Gastroesophageal sphincter (tissue), 4 donors: ENCODE data around the gene HOMEZ. TPM values are rescaled to one million over a fixed set of nuclear protein-coding genes. Genes with fewer than 3 reads are reported as not detected.

ENCODE experiments used
- ATAC-seq: fragments of 150-250 bp; one replicate; pipeline ENCODE4 v1.9.1; 2016; ENCODE audit warnings: mild to moderate bottlenecking, moderate library complexity
- H3K27ac ChIP-seq, 4 donors: fragments of 200-600 bp; sonication (generic) in 3 of 4; 1 replicate in 3 of 4; 2 replicates in 1 of 4; pipeline ENCODE4 v1.5.1; 2016 to 2019
- H3K27me3 ChIP-seq: fragments of 200-600 bp; sonication (generic); one replicate; pipeline ENCODE4 v1.5.1; 2019
- H3K36me3 ChIP-seq, 2 donors: fragments of 200-600 bp; sonication (generic); one replicate each; pipeline ENCODE4 v1.5.1; 2019; ENCODE audit warnings: control low read depth in 1 of 2
- H3K4me1 ChIP-seq, 3 donors: fragments of 200-600 bp; sonication (generic); 1 replicate in 2 of 3; 2 replicates in 1 of 3; pipeline ENCODE4 v1.5.1; 2016 to 2019; ENCODE audit warnings: control low read depth in 2 of 3
- H3K4me3 ChIP-seq, 2 donors: fragments of 200-600 bp; sonication (generic); one replicate each; pipeline ENCODE4 v1.5.1; 2019; ENCODE audit warnings: mild to moderate bottlenecking in 1 of 2, moderate library complexity in 1 of 2
- H3K9me3 ChIP-seq, 3 donors: fragments of 200-600 bp; sonication (generic); one replicate each; pipeline ENCODE4 v1.5.1; 2017 to 2019; ENCODE audit warnings: control low read depth in 2 of 3
- CTCF ChIP-seq, 4 experiments: fragments of 200-600 bp in 2 of 4; fragments of 450-650 bp in 2 of 4; sonication (generic) in 1 of 4; IDR thresholded peaks; one replicate each; pipeline ENCODE4 v1.5.1; 2017 to 2019; ENCODE audit warnings: antibody characterized with exemption in 4 of 4, mild to moderate bottlenecking in 2 of 4, moderate library complexity in 2 of 4
- EP300 ChIP-seq: sonication (generic); formaldehyde crosslinking; IDR thresholded peaks from one replicate; pipeline ENCODE4 v1.6.1; 2017; ENCODE audit warnings: antibody characterized with exemption, mild to moderate bottlenecking
- POLR2A ChIP-seq, 2 donors: fragments of 450-650 bp; IDR thresholded peaks; one replicate each; pipeline ENCODE4 v1.6.1; 2017; ENCODE audit warnings: antibody characterized with exemption in 2 of 2, mild to moderate bottlenecking in 2 of 2, moderate library complexity in 1 of 2
- POLR2AphosphoS5 ChIP-seq: sonication (generic); formaldehyde crosslinking; IDR thresholded peaks from one replicate; pipeline ENCODE4 v1.6.1; 2017; ENCODE audit warnings: antibody characterized with exemption
- WGBS, 2 donors: methylation state at CpG; one replicate each; pipeline ENCODE4 v1.1.5; 2018; ENCODE audit warnings: low coverage in 1 of 2; 5-methylcytosine and 5-hydroxymethylcytosine counted together
- total RNA-seq, 4 donors: library from RNA; depleted of rRNA; stranded (reverse); fragments of >200 nt; gene quantifications; one replicate each; pipeline ENCODE4 v1.1.0, GENCODE V29; 2016

Gene HOMEZ
- total RNA-seq, 4 donors from 2014 or later, result 7.5 to 11.3 (median 9.4) TPM

- Histone ChIP-seq H3K9me3 (no peaks in the 10 kb centered on the region), H3K27me3 (peaks cover 14% of the 10 kb centered on the region), H3K4me3 (no peak overlapping the region), H3K27ac (no peak overlapping the region), H3K36me3 (no peaks in the 10 kb centered on the region), H3K4me1 (no peaks in the 10 kb centered on the region)
- ATAC-seq, result no peak
- TF ChIP-seq EP300 (no peak), POLR2A (IDR thresholded peaks at IDR 0.05) (no peak), CTCF (IDR thresholded peaks at IDR 0.05) (no peak), POLR2AphosphoS5 (no peak)
Observed at GRCh38 chr14:23259426-23259825, 26.5 kb downstream of the HOMEZ start.

GRCh38 chr14:23258256-23258655 is 27.7 kb downstream of the HOMEZ start:
- H3K4me1 ChIP-seq, result no peaks in the 10 kb centered on the region
- ATAC-seq, result no peak
- no peak overlapping the region for H3K27ac ChIP-seq
- H3K9me3 ChIP-seq, result no peaks in the 10 kb centered on the region
- H3K4me3 ChIP-seq, result no peak overlapping the region
- H3K27me3 ChIP-seq, result peaks cover 14% of the 10 kb centered on the region
- 66 to 77% methylated on average over 3 of the region's 5 CpGs for WGBS, 2 donors
- TF ChIP-seq EP300, result no peak
- TF ChIP-seq POLR2AphosphoS5, result no peak
- TF ChIP-seq CTCF (IDR thresholded peaks at IDR 0.05), result no peak
- TF ChIP-seq POLR2A (IDR thresholded peaks at IDR 0.05), result no peak
- no peaks in the 10 kb centered on the region for H3K36me3 ChIP-seq

GRCh38 chr14:23252420-23253333 is 33.3 kb downstream of the HOMEZ start:
- Histone ChIP-seq H3K4me1 (no peaks in the 10 kb centered on the region), H3K27ac (no peak overlapping the region), H3K27me3 (no peaks in the 10 kb centered on the region), H3K36me3 (no peaks in the 10 kb centered on the region), H3K9me3 (no peaks in the 10 kb centered on the region), H3K4me3 (no peak overlapping the region)
- TF ChIP-seq CTCF (IDR thresholded peaks at IDR 0.05) (no peak), POLR2AphosphoS5 (no peak), POLR2A (IDR thresholded peaks at IDR 0.05) (no peak), EP300 (no peak)
- no peak for ATAC-seq
- 39 to 69% methylated on average over 4 of the region's 4 CpGs for WGBS, 2 donors

GRCh38 chr14:23252006-23252405 is 33.9 kb downstream of the HOMEZ start:
- WGBS, 2 donors, result 50 to 64% methylated on average over 1 to 3 of the region's 3 CpGs
- no peak for ATAC-seq
- Histone ChIP-seq H3K27ac (no peak overlapping the region), H3K4me3 (no peak overlapping the region), H3K9me3 (no peaks in the 10 kb centered on the region), H3K27me3 (no peaks in the 10 kb centered on the region), H3K4me1 (no peaks in the 10 kb centered on the region), H3K36me3 (no peaks in the 10 kb centered on the region)
- TF ChIP-seq POLR2A (IDR thresholded peaks at IDR 0.05) (no peak), CTCF (IDR thresholded peaks at IDR 0.05) (no peak), EP300 (no peak), POLR2AphosphoS5 (no peak)

- no peaks in the 10 kb centered on the region for H3K9me3 ChIP-seq
- no peak overlapping the region for H3K4me3 ChIP-seq
- no peaks in the 10 kb centered on the region for H3K4me1 ChIP-seq
- no peak overlapping the region for H3K27ac ChIP-seq
- no peak for TF ChIP-seq EP300
- no peak for TF ChIP-seq CTCF (IDR thresholded peaks at IDR 0.05)
- TF ChIP-seq POLR2AphosphoS5, result no peak
- TF ChIP-seq POLR2A (IDR thresholded peaks at IDR 0.05), result no peak
- no peaks in the 10 kb centered on the region for H3K36me3 ChIP-seq
- ATAC-seq, result no peak
- H3K27me3 ChIP-seq, result no peaks in the 10 kb centered on the region
- WGBS, 2 donors, result 73 to 85% methylated on average over 3 to 6 of the region's 6 CpGs
Observed at GRCh38 chr14:23249824-23250223, 36.1 kb downstream of the HOMEZ start.
